NCI-H510A treated with DMSO at 0.1 percent for 48 hours (cell line): ENCODE data around the gene ATG7.

ENCODE experiments used
- DNase-seq: peaks from one replicate; lab custom pipeline; 2025; lab: John Stamatoyannopoulos, UW

Gene ATG7

DNA sequence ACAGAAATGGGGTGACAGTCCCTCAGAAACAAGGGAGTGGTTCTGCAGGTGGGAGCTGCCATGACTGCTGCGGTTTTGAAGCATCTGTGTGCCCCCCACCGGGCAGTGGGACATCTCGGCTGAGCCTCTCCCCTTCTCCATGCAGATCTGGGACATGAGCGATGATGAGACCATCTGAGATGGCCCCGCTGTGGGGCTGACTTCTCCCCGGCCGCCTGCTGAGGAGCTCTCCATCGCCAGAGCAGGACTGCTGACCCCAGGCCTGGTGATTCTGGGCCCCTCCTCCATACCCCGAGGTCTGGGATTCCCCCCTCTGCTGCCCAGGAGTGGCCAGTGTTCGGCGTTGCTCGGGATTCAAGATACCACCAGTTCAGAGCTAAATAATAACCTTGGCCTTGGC lies 282.5 kb downstream of the ATG7 start:
- no peak for DNase-seq

GRCh38 chr3:11555211-11555782 lies 283.1 kb downstream of the ATG7 start:
- no peak for DNase-seq

- DNase-seq = no peak
Observed at GRCh38 chr3:11555881-11556633, 283.9 kb downstream of the ATG7 start.

GRCh38 chr3:11556851-11557644 lies 284.9 kb downstream of the ATG7 start:
- no peak for DNase-seq

- no peak for DNase-seq
Observed at GRCh38 chr3:11558002-11558401, 285.8 kb downstream of the ATG7 start.

- no peak for DNase-seq
Observed at GRCh38 chr3:11558411-11558903, 286.3 kb downstream of the ATG7 start.

GRCh38 chr3:11558918-11559815 lies 287.0 kb downstream of the ATG7 start:
- no peak for DNase-seq

GRCh38 chr3:11559816-11560633 lies 287.8 kb downstream of the ATG7 start:
- DNase-seq = no peak

- DNase-seq = no peak
Observed at GRCh38 chr3:11560746-11561145, 288.5 kb downstream of the ATG7 start.

GRCh38 chr3:11562277-11562881 lies 290.2 kb downstream of the ATG7 start:
- DNase-seq = no peak

GRCh38 chr3:11563159-11563864 lies 291.1 kb downstream of the ATG7 start:
- no peak for DNase-seq

GRCh38 chr3:11563865-11564185 lies 291.6 kb downstream of the ATG7 start:
- DNase-seq = no peak

GRCh38 chr3:11564577-11565001 lies 292.4 kb downstream of the ATG7 start:
- no peak for DNase-seq

DNA sequence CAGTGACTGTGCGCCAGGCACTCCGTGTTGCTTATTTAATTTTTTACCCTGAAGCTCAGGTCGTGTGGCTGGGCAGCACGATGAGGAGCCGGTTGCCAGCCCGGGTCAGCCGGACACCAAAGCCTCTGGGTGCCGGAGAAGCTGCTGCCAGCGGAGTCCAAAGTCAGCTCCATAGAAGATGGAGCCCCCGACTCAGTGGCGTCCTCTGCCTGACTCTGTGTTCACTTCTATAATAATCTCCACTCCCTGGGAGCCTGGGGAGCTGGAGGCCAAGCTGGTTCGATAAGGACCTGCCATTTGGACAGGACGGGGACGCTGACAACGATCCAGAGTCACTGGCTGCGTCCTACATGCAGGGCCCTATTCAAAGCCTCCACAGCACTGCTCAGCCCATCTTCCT lies 292.9 kb downstream of the ATG7 start:
- DNase-seq = no peak

GRCh38 chr3:11565492-11565891 lies 293.3 kb downstream of the ATG7 start:
- no peak for DNase-seq

- DNase-seq = no peak
Observed at GRCh38 chr3:11565932-11566331, 293.7 kb downstream of the ATG7 start.

GRCh38 chr3:11566478-11566877 lies 294.3 kb downstream of the ATG7 start:
- no peak for DNase-seq

- DNase-seq = no peak
Observed at GRCh38 chr3:11566916-11567315, 294.7 kb downstream of the ATG7 start.

GRCh38 chr3:11567516-11568467 lies 295.6 kb downstream of the ATG7 start:
- no peak for DNase-seq
